SK-N-SH (cell line): ENCODE results near the gene TMEM62. TPM values are rescaled to one million over a fixed set of nuclear protein-coding genes. Genes with fewer than 3 reads are reported as not detected.

Source experiments
- CTCF ChIA-PET: fragments of 300-600, 350-600 bp; formaldehyde crosslinking; extraction: SDS; loops from one replicate; lab custom pipeline; 2021; lab: Yijun Ruan, JAX
- POLR2A ChIA-PET: fragments of 350-600 bp; sonication (Branson Sonifier 250); formaldehyde crosslinking; extraction: SDS; loops from one replicate; lab custom pipeline; 2020; ENCODE audit warnings: antibody characterized with exemption, inconsistent platforms; lab: Yijun Ruan, JAX
- DNase-seq: peaks from one replicate; pipeline ENCODE4 v3.0.0; 2012
- H2AFZ ChIP-seq: fragments of 200-600 bp; sonication (generic); 2 replicates; pipeline ENCODE4 v1.8.1; 2016; ENCODE audit warnings: antibody characterized with exemption, mild to moderate bottlenecking, low read depth
- H3F3A ChIP-seq: fragments of 200-600 bp; sonication (generic); replicated peaks from 2 replicates; pipeline ENCODE3; 2016; ENCODE audit warnings: antibody characterized with exemption, mild to moderate bottlenecking; ENCODE audit not compliant: insufficient read depth
- H3K27ac ChIP-seq, 2 experiments: fragments of 200-500 bp in 1 of 2; fragments of 200-600 bp in 1 of 2; sonication (Bioruptor generic) in 1 of 2; sonication (generic), shearing (Covaris generic) in 1 of 2; 2 replicates each; pipeline versions ENCODE4 v1.5.1 to v1.6.1; 2014 to 2016; ENCODE audit warnings: low read depth in 2 of 2, inconsistent platforms in 1 of 2, low read length in 1 of 2, mild to moderate bottlenecking in 1 of 2, mixed read lengths in 1 of 2
- H3K27me3 ChIP-seq: fragments of 200-600 bp; sonication (generic), shearing (Covaris generic); 2 replicates; pipeline ENCODE4 v1.6.1; 2016; ENCODE audit warnings: mixed run types; ENCODE audit not compliant: insufficient read depth
- H3K36me3 ChIP-seq, 2 experiments: fragments of 200-500 bp in 1 of 2; fragments of 200-600 bp in 1 of 2; sonication (Bioruptor generic) in 1 of 2; sonication (generic) in 1 of 2; replicated peaks in 1 of 2; 2 replicates each; pipeline versions ENCODE3 to v1.5.1; 2014 to 2016; ENCODE audit warnings: low read length in 1 of 2, mild to moderate bottlenecking in 1 of 2; ENCODE audit not compliant: insufficient read depth in 2 of 2, control insufficient read depth in 1 of 2
- H3K4me1 ChIP-seq, 2 experiments: fragments of 200-500 bp in 1 of 2; fragments of 200-600 bp in 1 of 2; sonication (Bioruptor generic) in 1 of 2; sonication (generic), shearing (Covaris generic) in 1 of 2; 2 replicates each; pipeline versions ENCODE4 v1.5.1 to v1.6.1; 2014 to 2016; ENCODE audit warnings: low read depth in 1 of 2, low read length in 1 of 2, mixed run types in 1 of 2; ENCODE audit not compliant: insufficient read depth in 2 of 2, control insufficient read depth in 1 of 2
- H3K4me2 ChIP-seq: fragments of 200-600 bp; sonication (generic), shearing (Covaris generic); 2 replicates; pipeline ENCODE4 v1.6.1; 2017; ENCODE audit warnings: mixed run types
- H3K4me3 ChIP-seq, 2 experiments: fragments of 200-500 bp in 1 of 2; fragments of 200-600 bp in 1 of 2; sonication (Bioruptor generic) in 1 of 2; sonication (generic), shearing (Covaris generic) in 1 of 2; 2 replicates each; pipeline versions ENCODE4 v1.5.1 to v1.8.1; 2014 to 2016; ENCODE audit warnings: low read depth in 2 of 2, inconsistent platforms in 1 of 2, low read length in 1 of 2, mild to moderate bottlenecking in 1 of 2, mixed read lengths in 1 of 2, moderate library complexity in 1 of 2
- H3K79me2 ChIP-seq: fragments of 200-600 bp; sonication (generic); 2 replicates; pipeline ENCODE4 v1.8.1; 2017; ENCODE audit warnings: mild to moderate bottlenecking; ENCODE audit not compliant: insufficient read depth
- H3K9ac ChIP-seq: fragments of 200-600 bp; sonication (generic); 2 replicates; pipeline ENCODE4 v1.6.1; 2017; ENCODE audit warnings: mixed run types
- H3K9me2 ChIP-seq: fragments of 200-600 bp; sonication (generic); 2 replicates; pipeline ENCODE4 v1.6.1; 2017; ENCODE audit warnings: mixed run types
- H3K9me3 ChIP-seq: fragments of 200-600 bp; sonication (generic); 2 replicates; pipeline ENCODE4 v1.6.1; 2017; ENCODE audit warnings: mixed run types, mild to moderate bottlenecking, moderate library complexity
- H4K20me1 ChIP-seq: fragments of 200-600 bp; sonication (generic); 2 replicates; pipeline ENCODE4 v1.6.1; 2017; ENCODE audit warnings: mild to moderate bottlenecking, mixed run types; ENCODE audit not compliant: insufficient read depth
- CHD2 ChIP-seq: fragments of 150-350 bp; IDR thresholded peaks from 2 replicates; pipeline ENCODE4 v1.6.1; 2018; ENCODE audit warnings: low read length; ENCODE audit not compliant: partially characterized antibody
- CTCF ChIP-seq: fragments of 200-600 bp; sonication (generic); IDR thresholded peaks from 2 replicates; pipeline ENCODE4 v1.6.1; 2017; ENCODE audit warnings: antibody characterized with exemption, mild to moderate bottlenecking, moderate library complexity
- ELF1 ChIP-seq: IDR thresholded peaks from 2 replicates; pipeline ENCODE4 v1.4.0; 2012
- EP300 ChIP-seq, 2 experiments: IDR thresholded peaks; 2 replicates each; pipeline versions ENCODE4 v1.4.0 to v1.6.1; 2012; ENCODE audit warnings: borderline replicate concordance in 1 of 2, low read depth in 1 of 2, low read length in 1 of 2
- FOSL2 ChIP-seq: IDR thresholded peaks from 2 replicates; pipeline ENCODE4 v1.4.0; 2012; ENCODE audit warnings: low read depth, mild to moderate bottlenecking, moderate library complexity, borderline replicate concordance
- FOXJ3 ChIP-seq: sonication (generic); formaldehyde crosslinking; IDR thresholded peaks from 2 replicates; pipeline ENCODE4 v1.5.1; 2020; ENCODE audit warnings: mild to moderate bottlenecking, missing genetic modification reagents
- GABPA ChIP-seq: IDR thresholded peaks from 2 replicates; pipeline ENCODE4 v1.4.0; 2012; ENCODE audit warnings: low read depth, mild to moderate bottlenecking
- GATA2 ChIP-seq: sonication (generic); formaldehyde crosslinking; IDR thresholded peaks from 2 replicates; pipeline ENCODE4 v1.5.0; 2020; ENCODE audit warnings: mild to moderate bottlenecking, missing genetic modification reagents
- MXI1 ChIP-seq: IDR thresholded peaks from 2 replicates; pipeline ENCODE4 v1.6.1; 2012; ENCODE audit warnings: mild to moderate bottlenecking, low read depth, low read length, improper control_type of control experiment
- NFIC ChIP-seq: IDR thresholded peaks from 2 replicates; pipeline ENCODE4 v1.4.0; 2012; ENCODE audit warnings: borderline replicate concordance
- NRF1 ChIP-seq: IDR thresholded peaks from 2 replicates; pipeline ENCODE4 v1.6.1; 2012; ENCODE audit warnings: low read depth, mild to moderate bottlenecking, low read length
- POLR2AphosphoS5 ChIP-seq: IDR thresholded peaks from 2 replicates; pipeline ENCODE4 v1.6.1; 2012; ENCODE audit warnings: low read depth, low read length
- RFX5 ChIP-seq: IDR thresholded peaks from 2 replicates; pipeline ENCODE4 v1.6.1; 2012; ENCODE audit warnings: mild to moderate bottlenecking, improper control_type of control experiment, low read length
- SMC3 ChIP-seq: IDR thresholded peaks from 2 replicates; pipeline ENCODE4 v1.6.1; 2012; ENCODE audit warnings: low read depth, low read length, improper control_type of control experiment
- TCF12 ChIP-seq: IDR thresholded peaks from 2 replicates; pipeline ENCODE4 v1.4.0; 2012
- TEAD4 ChIP-seq: IDR thresholded peaks from 2 replicates; pipeline ENCODE4 v1.4.0; 2012; ENCODE audit warnings: mild to moderate bottlenecking, borderline replicate concordance; ENCODE audit not compliant: insufficient read depth
- YY1 ChIP-seq: IDR thresholded peaks from 2 replicates; pipeline ENCODE4 v1.4.0; 2012; ENCODE audit warnings: low read depth, mild to moderate bottlenecking
- WGBS: methylation state at CpG from one replicate; pipeline ENCODE4 v1.1.6; 2017; ENCODE audit warnings: low lambda C conversion rate; 5-methylcytosine and 5-hydroxymethylcytosine counted together
- polyA plus RNA-seq, 3 experiments: library from polyadenylated mRNA; depleted of rRNA; stranded (reverse); fragments of >200 nt; gene quantifications; 2 replicates each; pipeline ENCODE4 v1.2.3, GENCODE V29; 2012
- TF ChIP-seq, protein P1 (sequence below): IDR thresholded peaks from 2 replicates; pipeline ENCODE4 v1.4.0; 2012; ENCODE audit warnings: low read depth
- TF ChIP-seq, protein P2 (sequence below): IDR thresholded peaks from 2 replicates; pipeline ENCODE4 v1.4.0; 2012; ENCODE audit warnings: low read depth, borderline replicate concordance
- TF ChIP-seq, protein P3 (sequence below): fragments of 150-350 bp; IDR thresholded peaks from 2 replicates; pipeline ENCODE4 v1.6.1; 2017; ENCODE audit warnings: antibody characterized with exemption, low read length, low read depth, borderline replicate concordance

The TMEM62 gene
- polyA plus RNA-seq, 1 of the 3 experiments (the other 2 are of a cell fraction) = 3.3 TPM

- Histone ChIP-seq H3K4me2 (no peak overlapping the region), H3K36me3 (no peaks in the 10 kb centered on the region), H3K27me3 (no peaks in the 10 kb centered on the region), H4K20me1 (no peaks in the 10 kb centered on the region), H3K4me3 (no peak overlapping the region), H3K79me2 (no peaks in the 10 kb centered on the region), H3K9me2 (no peaks in the 10 kb centered on the region), H3K4me1 (peaks cover 0 to 12% of the 10 kb centered on the region in 2 experiments; a peak in 1 of 4 replicates), H2AFZ (no peak overlapping the region), H3K9me3 (no peaks in the 10 kb centered on the region), H3F3A (no peaks in the 10 kb centered on the region), H3K27ac (no peak overlapping the region), H3K9ac (no peak overlapping the region)
- POLR2A ChIA-PET = no interaction called here
- CTCF ChIA-PET = interaction anchor here (0.7 to 11.9 kb wide), 3 partner anchors 24 to 75 kb away, joined by 3 to 70 read pairs (median 3); no protein-coding TSS in a partner anchor
- no peak for DNase-seq
- TF ChIP-seq, protein P1, sequence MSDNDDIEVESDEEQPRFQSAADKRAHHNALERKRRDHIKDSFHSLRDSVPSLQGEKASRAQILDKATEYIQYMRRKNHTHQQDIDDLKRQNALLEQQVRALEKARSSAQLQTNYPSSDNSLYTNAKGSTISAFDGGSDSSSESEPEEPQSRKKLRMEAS = no peak
- TF ChIP-seq NFIC (no peak), NRF1 (no peak), GATA2 (no peak), GABPA (no peak), SMC3 (no peak), EP300 (IDR thresholded peaks at IDR 0.05; ENCODE audit: borderline replicate concordance in 1 of 2, low read depth in 1 of 2, low read length in 1 of 2) (no peak), FOSL2 (no peak), CTCF (no peak), CHD2 (no peak), TCF12 (no peak)
- TF ChIP-seq, protein P2, sequence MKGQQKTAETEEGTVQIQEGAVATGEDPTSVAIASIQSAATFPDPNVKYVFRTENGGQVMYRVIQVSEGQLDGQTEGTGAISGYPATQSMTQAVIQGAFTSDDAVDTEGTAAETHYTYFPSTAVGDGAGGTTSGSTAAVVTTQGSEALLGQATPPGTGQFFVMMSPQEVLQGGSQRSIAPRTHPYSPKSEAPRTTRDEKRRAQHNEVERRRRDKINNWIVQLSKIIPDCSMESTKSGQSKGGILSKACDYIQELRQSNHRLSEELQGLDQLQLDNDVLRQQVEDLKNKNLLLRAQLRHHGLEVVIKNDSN = no peak
- 73% methylated on average over 15 of the region's 15 CpGs for WGBS
Observed at GRCh38 chr15:43210172-43210745, 76.9 kb downstream of the TMEM62 start.

GRCh38 chr15:43210807-43211206 lies 77.4 kb downstream of the TMEM62 start:
- ChIA-PET CTCF (interaction anchor here (0.6 to 11.9 kb wide), 5 partner anchors 15 to 131 kb away, joined by 3 to 70 read pairs (median 3); no protein-coding TSS in a partner anchor), POLR2A (no interaction called here)
- no peaks in the 10 kb centered on the region for H3K36me3 ChIP-seq
- TF ChIP-seq, protein P2 = no peak
- no peak for TF ChIP-seq YY1
- no peak for TF ChIP-seq NRF1
- no peak for TF ChIP-seq MXI1
- TF ChIP-seq ELF1 = no peak
- TF ChIP-seq, protein P3, sequence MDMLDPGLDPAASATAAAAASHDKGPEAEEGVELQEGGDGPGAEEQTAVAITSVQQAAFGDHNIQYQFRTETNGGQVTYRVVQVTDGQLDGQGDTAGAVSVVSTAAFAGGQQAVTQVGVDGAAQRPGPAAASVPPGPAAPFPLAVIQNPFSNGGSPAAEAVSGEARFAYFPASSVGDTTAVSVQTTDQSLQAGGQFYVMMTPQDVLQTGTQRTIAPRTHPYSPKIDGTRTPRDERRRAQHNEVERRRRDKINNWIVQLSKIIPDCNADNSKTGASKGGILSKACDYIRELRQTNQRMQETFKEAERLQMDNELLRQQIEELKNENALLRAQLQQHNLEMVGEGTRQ = no peak
- TF ChIP-seq RFX5 = no peak
- no peak for TF ChIP-seq FOXJ3 (CRISPR knock-in tag)
- TF ChIP-seq POLR2AphosphoS5 = no peak
- no peak for TF ChIP-seq TEAD4
- TF ChIP-seq NFIC = no peak

More at GRCh38 chr15:43210807-43211206, 77.4 kb downstream of the TMEM62 start:
- Histone ChIP-seq H2AFZ (no peak overlapping the region), H3F3A (no peaks in the 10 kb centered on the region), H3K9me2 (no peaks in the 10 kb centered on the region), H3K27me3 (0 out of 2 replicates have a peak, but pooled peaks cover under 1% of the 10 kb centered on the region), H3K9me3 (no peaks in the 10 kb centered on the region), H4K20me1 (no peaks in the 10 kb centered on the region), H3K4me1 (peaks cover 0 to 12% of the 10 kb centered on the region in 2 experiments; a peak in 1 of 4 replicates), H3K4me3 (no peak overlapping the region), H3K27ac (no peak overlapping the region), H3K9ac (no peak overlapping the region), H3K4me2 (no peak overlapping the region), H3K79me2 (no peaks in the 10 kb centered on the region)
- 64% methylated on average over 9 of the region's 9 CpGs for WGBS
- no peak for DNase-seq
